ENCODE data around the gene NXN. TPM values are rescaled to one million over a fixed set of nuclear protein-coding genes. Genes with fewer than 3 reads are reported as not detected.
A peak's percentile ranks its signal among the peaks of the same experiment; 100 is the strongest.

The NXN gene
- total RNA-seq, 2 donors from 2014 or later: 13.9 to 18.9 TPM

GRCh38 chr17:883586-883962 lies 96.0 kb downstream of the NXN start:
- Histone ChIP-seq H3K9me3 (no peaks in the 10 kb centered on the region), H3K27ac (peak overlapping the region in 1 of 2 donors; percentile 1), H3K36me3 (no peaks in the 10 kb centered on the region), H3K27me3 (replicated peaks; ENCODE audit: insufficient read depth) (no peaks in the 10 kb centered on the region), H3K4me1 (ENCODE audit: control insufficient read depth in 1 of 2, low read depth in 2 of 2) (peaks cover 7 to 67% of the 10 kb centered on the region in 2 donors), H3K4me3 (no peak overlapping the region)
- no peak for DNase-seq (ENCODE audit: low spot score)
- no peak for ATAC-seq (ENCODE audit: insufficient number of reproducible peaks, low FRiP score, low read depth)
- no peak for TF ChIP-seq CTCF (IDR thresholded peaks at IDR 0.05)

DNA sequence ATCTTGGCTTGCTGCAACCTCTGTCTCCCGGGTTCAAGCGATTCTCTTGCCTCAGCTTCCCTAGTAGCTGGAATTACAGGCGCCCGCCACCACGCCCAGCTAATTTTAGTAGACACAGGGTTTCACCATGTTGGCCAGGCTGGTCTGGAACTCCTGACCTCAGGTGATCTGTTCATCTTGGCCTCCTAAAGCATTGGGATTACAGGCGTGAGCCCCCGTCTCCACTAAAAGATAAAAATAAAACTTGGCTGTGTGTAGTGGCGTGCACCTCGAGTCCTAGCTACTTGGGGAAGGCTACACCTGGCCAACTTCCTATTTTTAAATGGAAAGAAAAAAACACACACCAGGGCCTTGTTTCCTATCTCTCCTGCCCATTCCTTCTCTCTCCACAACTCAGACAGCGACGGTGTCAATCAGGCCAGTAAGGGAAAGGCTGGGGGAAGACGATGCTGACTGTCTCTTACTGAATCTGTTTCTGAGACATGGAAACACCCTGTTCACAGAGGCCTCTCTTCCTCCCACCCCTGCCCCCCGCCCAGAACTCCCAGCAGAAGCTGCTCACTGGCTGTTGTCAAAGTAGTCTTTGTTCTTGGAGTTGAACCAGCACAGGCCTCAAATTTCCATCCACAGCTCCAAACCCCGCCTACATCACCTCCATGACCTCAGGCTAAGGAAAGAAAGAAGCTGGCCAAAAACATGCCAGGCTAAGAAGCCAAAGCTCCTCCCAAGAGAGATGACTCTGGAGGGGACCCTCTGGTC lies 96.6 kb downstream of the NXN start:
- Histone ChIP-seq H3K36me3 (no peaks in the 10 kb centered on the region), H3K4me3 (no peak overlapping the region)
- ATAC-seq (ENCODE audit: insufficient number of reproducible peaks, low FRiP score, low read depth): no peak

DNA sequence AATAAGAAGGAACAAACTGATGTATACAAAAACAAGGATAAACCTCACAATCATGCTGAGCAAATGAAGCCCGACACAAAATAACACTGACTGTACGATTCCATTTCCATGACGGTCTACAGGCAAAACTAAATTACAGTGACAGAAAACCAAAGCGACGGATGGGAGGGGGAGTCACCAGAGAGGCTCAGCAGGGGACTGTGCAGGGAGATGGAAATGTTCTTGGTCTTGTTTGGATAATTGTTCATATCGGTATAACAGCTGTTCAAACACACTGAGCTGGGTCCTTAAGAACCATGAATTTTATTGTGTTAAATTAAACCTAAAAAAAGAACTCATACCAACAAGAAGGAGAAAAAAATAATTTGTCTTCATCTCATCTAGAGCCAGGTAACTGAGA lies 97.8 kb downstream of the NXN start:
- no peaks in the 10 kb centered on the region for H3K27me3 ChIP-seq (replicated peaks; ENCODE audit: insufficient read depth)
- TF ChIP-seq CTCF (IDR thresholded peaks at IDR 0.05): no peak
- DNase-seq (ENCODE audit: low spot score) (no peak), ATAC-seq (ENCODE audit: insufficient number of reproducible peaks, low FRiP score, low read depth) (no peak)
- no peaks in the 10 kb centered on the region for H3K9me3 ChIP-seq
- H3K36me3 ChIP-seq: no peaks in the 10 kb centered on the region
- no peak overlapping the region for H3K4me3 ChIP-seq
- H3K4me1 ChIP-seq (ENCODE audit: control insufficient read depth in 1 of 2, low read depth in 2 of 2): peaks cover 4 to 56% of the 10 kb centered on the region in 2 donors
- H3K27ac ChIP-seq: no peak overlapping the region

More for the DNA sequence above, 96.6 kb downstream of the NXN start:
- Histone ChIP-seq H3K27me3 (replicated peaks; ENCODE audit: insufficient read depth) (no peaks in the 10 kb centered on the region), H3K9me3 (no peaks in the 10 kb centered on the region), H3K27ac (peak overlapping the region; percentile 9 to 20), H3K4me1 (ENCODE audit: control insufficient read depth in 1 of 2, low read depth in 2 of 2) (peaks cover 7 to 67% of the 10 kb centered on the region in 2 donors)
- TF ChIP-seq CTCF (IDR thresholded peaks at IDR 0.05): no peak
- DNase-seq (ENCODE audit: low spot score): no peak

GRCh38 chr17:880443-881269 lies 98.9 kb downstream of the NXN start:
- peaks cover 4 to 46% of the 10 kb centered on the region in 2 donors for H3K4me1 ChIP-seq (ENCODE audit: control insufficient read depth in 1 of 2, low read depth in 2 of 2)
- H3K27ac ChIP-seq: peak overlapping the region; percentile 15 to 42
- H3K4me3 ChIP-seq: no peak overlapping the region
- no peaks in the 10 kb centered on the region for H3K36me3 ChIP-seq
- no peaks in the 10 kb centered on the region for H3K27me3 ChIP-seq (replicated peaks; ENCODE audit: insufficient read depth)
- DNase-seq (ENCODE audit: low spot score) (no peak), ATAC-seq (ENCODE audit: insufficient number of reproducible peaks, low FRiP score, low read depth) (no peak)
- TF ChIP-seq CTCF (IDR thresholded peaks at IDR 0.05): no peak
- H3K9me3 ChIP-seq: no peaks in the 10 kb centered on the region

Measured in thoracic aorta (tissue), 2 donors.